Measurements from ENCODE around the gene CELSR2.
"Not testable (repeated sequence)": the region's sequence is repeated elsewhere in the genome, so short reads cannot be mapped to it uniquely, and the experiment has no call there.

CELSR2 gene

DNA sequence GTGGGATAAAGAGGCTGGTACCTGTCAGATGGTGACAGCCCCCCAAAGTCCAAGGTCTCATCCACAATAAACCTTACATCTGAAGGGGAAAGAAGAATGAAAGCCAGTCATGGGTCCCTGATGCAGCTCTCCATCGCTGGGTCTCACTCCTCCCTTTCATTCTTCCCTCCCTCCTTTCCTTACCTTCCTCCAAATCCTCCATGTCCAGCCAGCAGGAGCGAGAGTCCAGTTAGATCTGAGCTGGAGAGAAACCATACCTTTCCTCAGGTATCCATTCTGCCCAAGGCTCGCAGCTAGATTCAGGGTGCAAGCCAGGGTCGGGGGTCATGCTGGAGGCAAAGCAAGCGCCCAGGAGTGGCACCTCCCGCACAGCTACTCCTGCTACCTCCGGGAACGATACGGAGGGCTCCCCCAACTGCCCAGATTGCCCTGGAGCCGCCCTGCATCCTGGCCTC, 33.2 kb downstream of the CELSR2 start:
- DNase-seq = no peak

DNA sequence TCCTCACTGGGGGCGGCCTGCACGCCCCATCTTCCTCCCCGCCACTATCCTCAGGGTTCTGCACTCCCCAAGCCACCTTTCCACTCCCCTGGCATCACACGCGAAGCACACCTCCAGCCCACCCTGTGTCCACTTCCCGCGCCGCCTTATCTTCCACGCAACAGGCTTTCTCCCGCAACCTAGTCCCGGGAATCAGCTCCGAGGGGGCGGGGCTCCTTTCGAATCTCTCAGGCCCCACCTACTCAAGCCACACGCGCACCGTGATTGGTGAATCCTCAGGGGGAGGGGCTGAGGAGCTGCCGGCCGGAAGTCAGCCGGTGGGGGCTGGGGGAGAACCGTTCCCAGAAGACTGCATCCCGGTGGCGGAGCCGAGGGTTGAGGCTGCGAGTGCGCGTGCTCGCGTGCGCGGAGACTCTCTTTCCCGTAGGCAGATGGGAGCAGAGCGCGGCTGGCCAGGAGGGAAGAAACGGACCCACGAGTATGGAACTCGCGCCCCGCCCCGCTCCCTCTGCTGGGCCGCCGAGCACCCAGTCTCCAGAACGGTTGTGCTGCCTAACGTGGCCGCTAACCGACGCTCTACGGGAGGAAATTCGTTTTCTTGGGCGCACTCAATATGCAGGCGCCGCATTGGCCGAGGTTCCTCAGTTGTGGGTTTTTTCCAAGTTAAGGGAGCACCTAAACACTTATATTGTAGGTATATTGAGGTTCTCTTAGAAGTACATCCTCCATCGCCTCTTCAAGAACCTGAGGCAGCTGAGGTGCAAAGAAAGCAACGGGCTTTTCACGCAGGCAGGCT, 33.8 kb downstream of the CELSR2 start, which contains the start of gene PSRC1:
Gene PSRC1 (minus strand): TSS at position 194 of the 796 bp plus-strand sequence.
- peak; percentile 88 for DNase-seq

DNA sequence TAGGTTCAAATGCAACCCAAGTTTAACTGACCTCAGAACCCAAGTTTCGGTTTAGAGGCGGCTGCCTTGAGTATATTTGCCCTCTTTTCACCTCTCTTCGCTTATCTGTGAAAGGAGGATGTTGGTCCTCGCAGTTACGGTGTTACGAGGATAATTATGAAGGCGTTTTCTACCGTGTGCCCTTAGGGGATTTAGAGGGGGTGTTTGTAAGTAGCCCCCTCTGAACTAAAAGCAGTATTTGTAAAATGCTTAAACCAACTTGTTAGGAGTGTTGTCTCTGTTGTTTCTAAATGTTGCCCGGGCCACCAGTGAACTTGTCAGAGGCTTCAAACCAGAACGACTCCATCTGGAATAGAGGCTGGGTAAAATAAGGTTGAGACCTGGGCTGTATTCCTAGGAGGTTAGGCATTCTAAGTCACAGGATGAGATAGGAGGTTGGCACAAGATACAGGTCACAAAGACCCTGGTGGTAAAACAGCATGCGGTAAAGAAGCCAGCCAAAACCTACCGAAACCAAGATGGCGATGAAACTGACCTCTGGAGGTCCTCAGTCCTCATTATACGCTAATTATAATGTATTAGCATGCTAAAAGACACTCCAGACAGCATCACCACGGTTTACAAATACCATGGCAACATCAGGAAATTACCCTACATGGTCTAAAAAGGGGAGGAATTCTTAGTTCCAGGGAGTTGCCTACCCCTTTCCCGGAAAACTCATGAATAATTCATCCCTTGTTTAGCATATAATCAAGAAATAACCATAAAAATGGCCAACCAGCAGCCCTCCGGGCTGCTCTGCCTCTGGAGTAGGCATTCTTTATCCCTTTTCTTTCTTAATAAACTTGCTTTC, 34.6 kb downstream of the CELSR2 start:
- no peak for DNase-seq

DNA sequence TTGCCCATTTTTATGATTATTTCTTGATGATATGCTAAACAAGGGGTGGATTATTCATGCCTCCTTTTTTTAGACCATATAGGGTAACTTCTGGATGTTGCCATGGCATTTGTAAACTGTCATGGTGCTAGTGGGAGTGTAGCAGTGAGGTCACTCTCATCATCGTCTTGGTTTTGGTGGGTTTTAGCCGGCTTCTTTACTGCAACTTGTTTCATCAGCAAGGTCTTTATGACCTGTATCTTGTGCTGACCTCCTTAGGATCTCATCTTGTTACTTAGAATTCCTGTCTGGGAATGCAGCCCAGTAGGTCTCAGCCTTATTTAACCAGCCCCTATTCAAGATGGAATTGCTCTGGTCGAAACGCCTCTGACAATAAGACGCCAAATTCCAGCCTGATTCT, 37.4 kb downstream of the CELSR2 start:
- not testable (repeated sequence) for DNase-seq

DNA sequence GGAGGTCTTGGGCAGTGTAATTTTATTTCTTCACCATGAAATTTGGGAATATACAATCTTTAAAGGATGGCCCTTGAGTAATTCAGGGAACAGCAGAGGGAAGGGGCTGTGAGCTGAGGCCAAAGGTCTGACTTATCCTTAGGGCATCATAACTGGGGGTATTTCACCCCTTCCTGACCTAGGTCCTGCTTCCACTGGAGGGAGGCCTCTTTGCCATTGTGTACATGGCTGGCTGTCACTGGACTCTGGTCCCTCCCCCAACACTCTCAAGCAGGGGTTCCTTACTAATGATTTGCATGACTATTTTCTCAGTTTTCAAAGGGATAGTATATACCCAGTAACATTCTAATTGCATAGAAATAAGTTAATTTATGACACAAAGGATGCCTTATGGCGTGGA, 40.8 kb downstream of the CELSR2 start:
- no peak for DNase-seq

DNA sequence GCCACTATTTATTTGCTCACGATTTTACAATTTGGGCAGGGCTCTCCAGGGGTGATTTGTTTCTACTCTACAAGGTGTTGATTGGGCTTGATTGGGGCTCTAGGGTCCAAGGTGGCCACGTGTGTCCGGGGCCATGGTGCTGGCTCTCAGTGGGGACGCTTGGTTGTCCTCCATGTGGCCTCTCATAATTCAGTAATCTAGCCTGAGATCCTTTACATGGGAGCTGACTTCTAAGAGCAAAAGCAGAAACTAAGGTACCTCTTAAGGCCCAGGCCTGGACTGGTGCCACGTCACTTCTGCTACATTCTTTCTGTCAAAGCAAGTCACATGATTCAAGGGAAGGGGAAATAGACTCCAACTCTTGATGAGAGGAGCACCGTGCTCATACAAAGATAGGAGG, 41.7 kb downstream of the CELSR2 start:
- no peak for DNase-seq

DNA sequence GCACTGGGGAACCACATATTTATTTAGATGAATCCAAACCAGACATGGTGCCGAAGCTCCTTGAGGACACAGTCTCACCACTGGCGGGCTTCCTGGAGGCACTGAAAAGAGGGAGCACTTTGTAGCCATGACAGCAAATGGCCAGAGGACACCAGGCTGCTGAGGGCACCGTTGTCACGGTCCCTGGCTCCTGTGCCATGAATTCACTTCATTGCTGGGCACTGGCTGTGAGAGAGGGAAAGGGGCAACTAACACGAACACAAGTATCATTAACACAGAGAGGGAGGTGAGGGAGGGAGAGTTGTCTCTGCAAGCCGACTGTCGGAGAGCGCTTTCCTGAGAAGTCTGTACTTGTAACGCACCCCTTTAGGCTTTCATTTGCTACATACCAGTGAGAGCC, 43.0 kb downstream of the CELSR2 start:
- no peak for DNase-seq

DNA sequence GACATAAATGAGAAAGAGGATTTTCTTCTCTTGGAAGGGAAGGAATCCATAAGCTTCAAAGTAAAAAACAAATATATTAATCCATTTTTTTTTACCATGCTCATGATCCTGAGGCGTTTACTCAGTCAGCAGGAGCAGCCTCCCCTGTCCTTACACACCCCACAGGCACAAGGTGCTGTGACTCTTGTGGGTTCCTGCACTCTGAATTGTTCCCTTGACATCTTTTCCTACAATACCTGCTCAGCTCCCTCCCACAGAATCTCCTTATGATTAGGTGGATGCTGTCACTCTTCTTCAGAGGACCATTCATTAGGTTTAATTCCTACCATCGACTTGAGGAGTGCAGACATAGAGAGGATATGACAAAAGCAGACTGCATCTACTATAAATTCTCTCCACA, 43.7 kb downstream of the CELSR2 start:
- DNase-seq = no peak

DNA sequence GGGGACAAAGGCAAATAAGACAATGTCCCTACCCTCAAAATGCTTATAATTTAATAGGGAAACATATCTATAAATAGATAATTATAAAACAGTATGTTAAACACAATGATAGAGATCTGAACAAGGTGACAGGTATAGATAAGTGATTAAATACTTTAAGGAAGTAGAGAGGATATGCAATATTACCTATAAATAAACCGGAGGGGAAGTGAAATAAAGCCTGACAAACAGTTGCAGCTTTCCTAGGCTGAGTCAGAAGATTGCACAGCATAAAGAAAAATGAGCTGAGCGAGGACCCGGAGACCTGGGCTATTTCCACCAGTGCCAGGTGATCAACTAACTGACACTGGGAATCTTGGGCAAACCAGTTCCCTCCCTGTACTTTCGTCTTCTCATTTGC, 45.1 kb downstream of the CELSR2 start:
- no peak for DNase-seq

DNA sequence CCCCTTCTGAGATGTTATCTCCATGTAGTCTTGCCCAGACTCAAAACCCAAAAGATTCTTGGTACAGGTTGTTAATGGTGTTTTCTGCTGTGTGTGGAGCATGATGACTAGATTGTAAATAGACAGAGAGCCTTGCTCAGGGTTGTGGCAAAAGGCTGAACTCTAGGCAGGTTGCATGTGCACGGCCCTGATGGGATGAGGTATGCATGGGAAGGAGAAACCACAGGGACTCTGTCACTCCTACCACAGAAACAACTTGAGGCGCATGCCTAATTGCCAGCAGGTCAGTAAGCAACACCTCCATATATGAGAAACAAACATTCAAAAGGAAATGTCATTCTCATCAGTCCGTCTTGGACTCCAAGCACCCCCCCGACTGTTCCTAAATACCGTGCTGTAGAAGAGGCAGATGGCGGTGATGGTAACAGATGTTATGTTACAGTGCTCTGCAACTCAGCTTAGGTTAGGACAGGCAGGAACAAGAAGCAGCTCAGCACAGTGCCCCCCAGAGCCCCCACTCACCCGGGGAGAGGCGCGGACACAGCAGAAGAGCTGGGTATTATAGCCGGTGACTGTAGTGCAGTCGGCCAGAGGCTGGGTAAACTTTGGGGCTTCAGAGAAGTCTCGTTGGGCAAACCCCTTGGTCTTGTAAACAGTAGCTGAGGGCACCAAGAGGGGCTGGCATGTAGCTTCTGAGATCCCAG, 46.5 kb downstream of the CELSR2 start:
- no peak for DNase-seq

DNA sequence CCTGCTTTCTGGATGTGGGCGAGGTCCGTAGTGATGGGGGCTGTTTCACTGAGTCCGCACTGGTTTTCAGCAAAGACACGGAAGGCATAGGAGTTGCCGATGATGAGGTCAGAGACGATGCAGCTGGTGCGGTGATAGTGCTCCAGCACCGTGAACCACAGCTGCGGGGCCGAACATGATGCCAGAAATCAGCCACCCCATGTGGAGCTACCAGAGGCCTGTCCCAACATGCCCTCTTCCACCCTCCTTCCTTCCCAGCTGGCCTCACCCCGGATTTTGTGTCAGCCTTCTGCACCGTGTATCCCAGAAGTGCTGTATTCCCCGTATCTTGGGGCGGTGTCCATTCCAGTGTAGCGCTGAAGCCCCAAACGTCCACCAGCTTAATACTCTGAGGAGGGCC, 47.4 kb downstream of the CELSR2 start:
- DNase-seq = no peak

DNA sequence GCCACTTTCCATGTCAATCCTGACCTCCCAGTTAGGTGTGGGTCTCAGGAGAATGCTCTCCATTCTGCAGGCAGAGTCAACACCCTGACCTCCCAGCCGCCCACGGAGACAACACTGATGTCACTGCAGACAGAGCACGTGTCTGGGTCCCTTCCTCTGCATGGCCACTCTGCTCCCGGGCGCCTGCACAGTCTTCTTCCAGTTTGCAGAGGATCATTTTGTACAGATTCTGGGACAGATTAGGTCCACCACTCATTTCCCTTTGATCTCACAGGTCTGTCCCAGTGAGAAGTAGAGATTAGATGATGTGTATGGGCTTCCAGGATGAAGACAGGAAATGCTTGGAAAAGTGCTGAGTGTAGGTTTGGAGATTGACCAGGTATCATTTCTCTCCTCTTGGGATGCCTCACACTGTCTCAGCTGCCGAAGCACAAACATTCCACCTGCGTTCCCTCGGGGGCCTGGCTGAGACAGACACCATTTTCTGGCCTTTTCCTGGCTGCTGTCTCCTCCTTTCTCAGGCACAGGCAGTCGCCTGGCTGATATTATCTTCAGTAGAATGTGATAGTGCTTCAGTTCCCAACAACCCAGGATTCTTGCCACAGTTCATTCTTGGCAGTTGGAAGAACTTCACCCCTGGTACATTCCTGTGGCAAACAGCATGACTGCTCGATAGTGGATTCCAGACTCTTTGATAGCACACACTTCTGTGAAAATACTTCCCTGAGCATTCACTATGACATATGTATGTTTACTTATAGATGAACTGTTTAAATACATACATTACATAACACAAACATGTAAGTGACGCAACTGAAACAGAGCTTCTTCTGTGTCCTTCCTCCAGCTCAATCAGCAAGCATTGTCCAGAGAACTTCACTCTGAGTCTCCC, 49.6 kb downstream of the CELSR2 start:
- peak; percentile 19 for DNase-seq

DNA sequence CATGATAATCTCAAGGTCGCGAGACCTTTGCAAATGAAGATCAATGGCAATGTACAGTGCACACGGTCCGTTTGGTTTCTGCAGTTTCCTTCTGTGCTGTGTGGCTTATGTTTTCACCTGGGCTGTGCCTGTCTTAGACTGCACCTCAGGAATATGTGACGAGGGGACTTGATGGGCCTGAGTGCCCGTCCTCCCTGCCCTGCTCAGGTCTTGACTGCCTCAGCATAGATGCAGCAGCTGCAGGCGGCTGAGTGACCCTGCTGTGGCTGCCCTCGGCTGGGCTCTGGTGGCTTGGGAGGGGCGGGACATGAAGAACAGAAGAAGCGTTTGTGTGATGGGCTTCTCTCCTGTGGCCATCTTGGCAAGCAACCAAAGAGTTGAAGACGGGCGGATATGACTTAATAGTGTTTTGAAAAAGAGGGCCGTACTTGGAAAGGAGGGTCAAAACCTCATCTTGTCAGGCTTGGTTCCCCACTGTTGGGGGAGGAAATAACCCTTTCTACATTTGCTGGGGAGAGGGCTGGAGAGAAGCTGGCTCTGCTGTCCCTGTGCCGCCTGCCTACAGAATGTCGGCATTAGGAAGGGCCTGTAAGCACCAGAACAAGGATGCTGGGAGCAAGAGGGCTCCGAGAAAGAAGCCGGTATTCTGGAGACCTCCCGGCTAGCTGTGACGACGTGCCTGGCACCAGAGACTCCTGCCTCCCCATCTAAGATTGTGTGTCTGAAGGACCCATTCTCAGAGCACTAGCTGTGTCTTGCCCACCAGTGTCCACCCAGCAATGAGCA, 50.4 kb downstream of the CELSR2 start:
- no peak for DNase-seq

DNA sequence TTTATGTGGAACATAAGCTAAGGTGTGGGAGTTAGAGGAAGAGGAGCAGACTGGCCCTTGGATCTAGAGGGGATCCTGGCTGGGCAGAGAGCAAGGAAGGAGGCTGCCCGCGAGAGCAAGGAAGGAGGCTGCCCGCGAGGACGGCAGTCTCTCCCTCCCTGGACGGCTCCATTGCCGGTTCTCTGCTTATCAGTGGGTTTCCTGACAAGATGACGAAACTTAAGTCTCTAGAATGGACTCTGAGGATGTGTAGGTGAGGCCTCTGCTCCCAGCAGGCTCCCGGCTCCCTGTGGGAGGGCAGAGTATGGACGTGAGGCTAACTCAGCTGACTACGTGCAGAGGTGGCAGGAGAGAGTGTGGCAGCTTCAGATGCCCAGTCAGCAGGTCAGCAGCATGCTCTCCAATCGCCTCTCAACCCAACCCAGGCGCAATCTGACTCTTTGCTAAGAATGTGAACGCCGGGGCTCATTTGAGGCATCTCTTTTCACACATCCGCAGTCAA, 51.4 kb downstream of the CELSR2 start:
- no peak for DNase-seq

DNA sequence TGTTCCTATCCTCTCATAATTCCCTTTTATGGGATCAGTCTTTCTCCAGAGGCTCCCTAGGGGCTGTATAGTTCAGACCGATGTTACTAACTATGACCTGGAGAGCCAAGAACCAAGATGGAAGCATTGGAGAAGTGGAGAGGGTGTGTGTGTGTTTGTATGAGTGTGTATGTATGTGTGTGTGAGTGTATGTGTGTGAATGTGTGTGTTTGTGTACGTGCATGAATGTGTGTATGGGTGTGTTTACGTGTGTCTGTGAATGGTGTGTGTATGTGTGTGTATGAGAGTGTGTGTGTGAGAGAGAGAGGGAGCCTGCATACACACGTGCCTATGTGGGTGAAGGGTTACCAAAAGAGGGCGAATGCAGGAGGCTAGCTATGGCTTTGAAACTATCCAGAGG, 52.5 kb downstream of the CELSR2 start:
- DNase-seq = no peak

DNA sequence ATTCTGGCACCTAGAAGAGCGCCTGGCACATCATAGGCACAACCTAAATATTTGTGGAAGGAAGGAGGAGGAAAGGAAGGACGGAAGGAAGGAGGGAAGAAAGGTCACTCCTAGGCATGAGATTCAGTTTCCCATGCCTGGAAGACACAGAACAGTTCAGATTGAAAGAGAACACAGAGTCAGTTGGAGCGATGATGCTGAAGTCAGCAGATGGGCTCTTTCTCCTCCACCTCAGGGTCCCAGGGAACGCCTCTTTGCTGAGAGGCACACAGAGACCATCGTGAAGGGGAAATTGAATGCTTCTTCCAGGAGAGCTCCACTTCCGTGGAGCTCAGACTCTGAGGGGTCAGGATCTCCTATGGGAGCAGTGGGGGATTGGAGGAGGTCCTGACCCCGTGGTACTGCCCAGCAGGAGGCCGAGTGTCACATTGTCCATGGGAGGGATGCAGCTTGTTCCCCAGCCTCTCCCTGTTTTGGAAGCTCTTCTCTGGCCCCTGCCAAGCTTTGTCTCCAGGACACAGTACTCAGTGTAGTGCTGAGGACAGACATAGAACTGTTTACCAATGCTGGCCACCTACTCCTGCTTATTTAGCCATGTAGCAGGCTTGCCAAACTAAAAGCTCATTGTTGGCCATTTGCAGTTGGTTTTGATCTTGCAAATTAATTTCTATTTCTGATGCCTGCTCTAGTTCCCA, 55.0 kb downstream of the CELSR2 start:
- DNase-seq = no peak

DNA sequence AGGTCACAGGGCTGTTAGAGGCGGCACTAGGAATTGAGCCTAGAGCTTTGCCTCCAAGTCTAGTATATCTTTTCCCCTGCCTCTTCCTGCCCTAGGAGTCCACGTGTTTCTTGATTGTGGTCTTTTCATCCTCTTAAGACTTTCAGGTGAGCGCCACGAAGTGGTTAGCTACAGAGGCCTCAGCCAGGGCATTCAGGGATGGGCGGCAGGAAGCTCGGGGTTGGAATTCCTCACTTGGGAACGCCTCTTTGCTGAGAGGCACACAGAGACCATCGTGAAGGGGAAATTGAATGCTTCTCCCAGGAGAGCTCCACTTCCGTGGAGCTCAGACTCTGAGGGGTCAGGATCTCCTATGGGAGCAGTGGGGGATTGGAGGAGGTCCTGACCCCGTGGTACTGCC, 56.7 kb downstream of the CELSR2 start:
- not testable (repeated sequence) for DNase-seq

DNA sequence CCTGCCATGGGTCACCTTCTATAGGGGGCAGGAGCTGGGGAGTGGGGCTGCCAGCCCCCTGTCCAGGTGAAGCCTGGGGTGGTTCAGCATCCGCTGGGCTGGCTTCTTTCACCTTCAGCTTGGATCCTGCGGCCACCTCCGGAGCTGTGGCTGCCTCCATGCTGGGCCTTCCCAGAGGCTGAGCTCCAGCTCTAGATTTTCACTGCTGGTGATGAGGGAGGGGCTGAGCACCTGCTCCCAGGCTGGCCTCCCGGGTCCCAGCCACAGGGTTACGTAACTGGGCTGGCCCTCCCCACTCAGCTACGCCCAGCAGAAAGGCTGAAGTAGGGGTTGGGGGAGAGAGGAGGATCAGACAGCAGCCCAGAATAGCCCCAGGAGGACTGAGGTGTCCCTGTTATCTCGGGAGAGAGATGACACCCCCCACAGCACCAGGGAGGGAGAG, 57.5 kb downstream of the CELSR2 start, which contains the start of gene MYBPHL:
Gene MYBPHL (minus strand): TSS at position 180 of the 442 bp plus-strand sequence. CDS start 20 bp downstream, at position 160.
- no peak for DNase-seq

DNA sequence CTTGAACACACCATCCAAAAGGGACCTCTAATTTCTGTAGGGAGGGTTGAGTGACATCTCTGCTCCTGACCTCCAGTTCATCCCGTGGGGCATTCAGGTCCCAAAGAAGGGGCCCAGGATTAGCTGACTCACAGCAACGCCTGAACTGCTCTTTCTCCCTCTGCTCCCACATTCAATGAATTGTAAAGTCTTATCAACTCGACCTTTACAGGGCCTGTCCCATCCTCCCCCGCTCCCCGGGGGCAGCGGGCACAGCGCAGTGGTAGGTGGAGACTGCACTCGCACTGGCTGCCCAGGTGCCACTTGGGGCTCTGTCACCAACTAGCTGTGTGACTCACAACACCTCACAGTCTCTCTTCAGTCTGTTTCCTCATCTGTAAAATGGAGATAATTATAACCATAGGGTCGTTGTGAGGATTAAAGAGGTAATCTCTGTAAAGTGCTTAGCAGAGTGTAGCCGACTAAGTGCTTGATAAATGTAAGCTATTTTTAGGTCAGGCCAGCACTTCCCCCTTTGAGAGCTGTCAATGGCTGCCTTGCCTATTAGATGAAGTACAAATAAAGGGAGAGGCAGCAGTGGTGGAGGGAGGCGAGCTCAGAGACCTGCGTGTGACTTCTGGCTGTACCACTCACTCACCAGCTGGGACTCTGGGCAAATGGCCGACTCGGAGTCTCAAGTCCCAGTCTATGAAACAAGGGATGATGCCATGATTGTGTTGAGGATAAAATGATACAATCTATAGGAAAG, 58.1 kb downstream of the CELSR2 start:
- DNase-seq = no peak

DNA sequence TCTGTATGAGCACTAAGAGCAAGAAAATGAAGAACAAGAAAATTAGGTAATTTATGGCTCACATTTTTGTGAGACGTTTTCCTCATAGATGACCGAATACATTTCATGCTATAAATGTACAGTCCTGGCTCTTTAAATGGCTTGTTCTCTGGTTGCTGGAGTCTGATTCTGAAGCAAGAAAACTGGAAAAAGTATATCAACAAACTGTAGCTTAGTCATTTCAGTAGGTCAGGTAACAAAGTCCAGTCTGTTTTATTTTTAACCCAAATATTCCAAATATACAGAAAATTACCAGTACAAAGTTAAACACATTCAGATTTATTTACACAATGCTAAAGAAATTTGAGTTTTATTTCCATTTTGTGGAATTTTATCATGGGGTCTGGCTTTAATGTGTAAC, 60.0 kb downstream of the CELSR2 start:
- no peak for DNase-seq

All from stimulated activated CD4-positive, alpha-beta T cell treated with anti-CD3 and anti-CD28 coated beads, Interleukin-1b, Interleukin-23, amount 100 ng/mL, for 48 hours (primary cell).